Measurements from ENCODE around the gene PLCB3.

The PLCB3 gene

DNA sequence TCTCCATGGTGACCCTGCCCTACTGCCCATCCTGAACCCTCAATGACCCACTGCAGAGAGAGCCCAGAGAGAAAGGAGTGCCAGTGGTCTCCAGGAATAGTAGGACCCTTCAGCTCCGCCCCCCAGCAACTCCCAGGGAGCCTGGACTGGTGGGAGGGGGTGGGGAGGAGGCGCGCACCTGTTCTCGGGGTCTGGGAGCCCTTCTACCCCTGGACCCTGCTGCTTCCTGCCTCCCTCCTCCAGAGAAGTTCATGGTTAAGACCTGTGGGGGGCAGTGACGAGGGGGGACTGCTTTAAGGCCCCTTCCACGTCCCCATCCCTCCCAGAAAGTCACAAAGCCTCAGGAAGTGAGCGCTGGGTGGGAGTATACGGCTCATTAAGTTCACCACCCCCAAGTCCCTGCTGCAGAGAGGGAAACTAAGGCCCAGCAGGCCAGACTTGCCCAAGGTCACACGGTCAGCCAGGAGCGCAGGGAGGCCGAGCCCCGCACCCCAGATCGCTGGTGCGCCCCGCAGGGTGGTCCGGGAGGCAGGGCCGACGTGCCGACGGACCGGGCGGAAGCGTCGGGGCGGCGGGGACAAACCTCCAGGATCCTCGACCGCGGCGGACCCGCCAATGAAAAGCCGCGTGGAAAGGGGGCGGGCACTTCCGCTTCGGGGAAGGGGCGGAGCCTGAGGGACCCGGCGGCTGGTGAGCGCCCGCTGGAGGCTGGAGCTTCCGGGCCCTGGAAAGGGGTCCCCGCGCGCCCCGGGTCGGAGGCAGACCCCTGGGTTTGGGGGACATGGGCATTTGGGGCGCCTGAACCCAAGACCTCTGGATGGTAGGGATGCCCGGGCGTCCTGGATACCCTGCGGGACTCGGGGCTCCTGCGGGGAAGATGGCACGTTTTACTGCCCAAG, 25.5 kb upstream of the PLCB3 start, which contains the start of the genes NUDT22 and TRPT1:
Gene NUDT22, plus strand, starts transcription at position 667 of the 899 bp plus-strand sequence. CDS start 379 bp downstream, outside the sequence.
Gene TRPT1, minus strand, starts transcription at position 579 of the 899 bp plus-strand sequence. Its CDS starts 326 bp downstream, at position 253.
- TF ChIP-seq, protein P1, sequence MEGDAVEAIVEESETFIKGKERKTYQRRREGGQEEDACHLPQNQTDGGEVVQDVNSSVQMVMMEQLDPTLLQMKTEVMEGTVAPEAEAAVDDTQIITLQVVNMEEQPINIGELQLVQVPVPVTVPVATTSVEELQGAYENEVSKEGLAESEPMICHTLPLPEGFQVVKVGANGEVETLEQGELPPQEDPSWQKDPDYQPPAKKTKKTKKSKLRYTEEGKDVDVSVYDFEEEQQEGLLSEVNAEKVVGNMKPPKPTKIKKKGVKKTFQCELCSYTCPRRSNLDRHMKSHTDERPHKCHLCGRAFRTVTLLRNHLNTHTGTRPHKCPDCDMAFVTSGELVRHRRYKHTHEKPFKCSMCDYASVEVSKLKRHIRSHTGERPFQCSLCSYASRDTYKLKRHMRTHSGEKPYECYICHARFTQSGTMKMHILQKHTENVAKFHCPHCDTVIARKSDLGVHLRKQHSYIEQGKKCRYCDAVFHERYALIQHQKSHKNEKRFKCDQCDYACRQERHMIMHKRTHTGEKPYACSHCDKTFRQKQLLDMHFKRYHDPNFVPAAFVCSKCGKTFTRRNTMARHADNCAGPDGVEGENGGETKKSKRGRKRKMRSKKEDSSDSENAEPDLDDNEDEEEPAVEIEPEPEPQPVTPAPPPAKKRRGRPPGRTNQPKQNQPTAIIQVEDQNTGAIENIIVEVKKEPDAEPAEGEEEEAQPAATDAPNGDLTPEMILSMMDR (IDR thresholded peaks at IDR 0.05; ENCODE audit: control insufficient read depth, insufficient read depth, low read depth, low read length, missing control alignments), result peak; percentile 38
- H3K4me3 ChIP-seq (ENCODE audit: control insufficient read depth, low read depth, low read length), result peak within 1 kb of the TSS; percentile 87
- no peak for DNase-seq (ENCODE audit: low read depth)

DNA sequence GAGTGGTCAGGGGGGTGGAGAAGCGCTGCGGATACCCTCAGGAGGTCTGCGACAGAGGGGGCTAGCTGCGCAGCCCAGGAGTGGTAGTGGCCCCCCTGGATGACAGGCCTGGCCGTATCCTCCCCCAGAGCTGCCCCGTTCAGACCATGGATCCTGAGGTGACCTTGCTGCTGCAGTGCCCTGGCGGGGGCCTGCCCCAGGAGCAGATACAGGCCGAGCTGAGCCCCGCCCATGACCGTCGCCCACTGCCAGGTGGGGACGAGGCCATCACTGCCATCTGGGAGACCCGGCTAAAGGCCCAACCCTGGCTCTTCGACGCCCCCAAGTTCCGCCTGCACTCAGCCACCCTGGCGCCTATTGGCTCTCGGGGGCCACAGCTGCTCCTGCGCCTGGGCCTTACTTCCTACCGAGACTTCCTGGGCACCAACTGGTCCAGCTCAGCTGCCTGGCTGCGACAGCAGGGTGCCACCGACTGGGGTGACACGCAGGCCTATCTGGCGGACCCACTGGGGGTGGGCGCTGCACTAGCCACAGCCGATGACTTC, 24.8 kb upstream of the PLCB3 start:
- no peak for DNase-seq (ENCODE audit: low read depth)
- H3K4me3 ChIP-seq (ENCODE audit: control insufficient read depth, low read depth, low read length), result peak overlapping the region; percentile 87
- TF ChIP-seq, protein P1 (IDR thresholded peaks at IDR 0.05; ENCODE audit: control insufficient read depth, insufficient read depth, low read depth, low read length, missing control alignments), result no peak

DNA sequence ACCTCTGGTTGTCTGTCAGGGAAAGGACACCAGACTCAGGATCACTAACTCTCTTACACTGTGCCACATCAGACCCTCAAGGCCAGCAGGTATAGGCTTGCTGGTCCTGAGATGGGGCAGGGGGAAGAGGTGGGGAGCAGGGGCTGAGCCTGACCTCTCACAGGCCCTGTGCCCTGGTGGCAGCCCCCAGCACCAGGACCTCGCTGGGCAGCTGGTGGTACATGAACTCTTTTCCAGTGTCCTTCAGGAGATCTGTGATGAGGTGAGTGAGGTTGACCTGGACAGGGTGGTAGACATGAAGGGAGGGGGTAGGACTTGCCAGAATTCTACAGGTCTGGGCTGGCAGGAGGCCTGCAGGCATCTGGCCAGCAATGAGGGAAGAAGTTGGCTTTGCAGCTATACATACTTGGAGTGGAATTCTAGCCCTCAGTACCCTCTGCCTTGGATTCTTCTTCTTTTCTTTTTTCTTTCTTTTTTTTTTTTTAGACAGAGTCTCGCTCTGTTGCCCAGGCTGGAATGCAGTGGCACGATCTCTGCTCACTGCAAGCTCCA, 23.8 kb upstream of the PLCB3 start:
- no peak for DNase-seq (ENCODE audit: low read depth)
- TF ChIP-seq, protein P1 (IDR thresholded peaks at IDR 0.05; ENCODE audit: control insufficient read depth, insufficient read depth, low read depth, low read length, missing control alignments), result no peak
- peak overlapping the region; percentile 87 for H3K4me3 ChIP-seq (ENCODE audit: control insufficient read depth, low read depth, low read length)

DNA sequence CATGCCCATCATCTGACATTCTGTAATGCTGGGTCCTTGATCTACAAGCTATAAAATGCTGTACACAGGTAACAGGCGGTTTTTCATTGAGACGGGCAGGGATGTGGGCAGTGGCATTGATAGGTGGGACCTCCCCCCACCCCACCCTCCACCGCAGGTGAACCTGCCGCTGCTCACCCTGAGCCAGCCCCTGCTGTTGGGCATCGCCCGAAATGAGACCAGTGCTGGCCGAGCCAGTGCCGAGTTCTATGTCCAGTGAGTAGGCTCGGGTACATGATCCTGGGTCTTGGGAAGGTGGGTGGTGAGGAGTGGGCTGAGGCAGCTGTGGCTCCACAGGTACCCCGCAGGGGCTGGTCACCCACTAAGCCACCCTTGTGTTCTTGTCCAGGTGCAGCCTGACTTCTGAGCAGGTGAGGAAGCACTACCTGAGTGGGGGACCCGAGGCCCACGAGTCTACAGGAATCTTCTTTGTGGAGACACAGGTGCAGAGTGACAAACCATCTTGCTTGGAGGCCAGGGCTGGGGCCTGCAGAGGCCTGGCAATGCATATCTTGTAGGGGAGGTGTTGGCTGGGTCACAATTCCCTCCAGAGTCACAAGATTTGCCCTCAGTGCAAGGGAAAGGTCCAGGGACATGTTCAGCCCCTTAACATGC, 22.1 kb upstream of the PLCB3 start:
- DNase-seq (ENCODE audit: low read depth), result no peak
- TF ChIP-seq, protein P1 (IDR thresholded peaks at IDR 0.05; ENCODE audit: control insufficient read depth, insufficient read depth, low read depth, low read length, missing control alignments), result no peak
- H3K4me3 ChIP-seq (ENCODE audit: control insufficient read depth, low read depth, low read length), result no peak overlapping the region

DNA sequence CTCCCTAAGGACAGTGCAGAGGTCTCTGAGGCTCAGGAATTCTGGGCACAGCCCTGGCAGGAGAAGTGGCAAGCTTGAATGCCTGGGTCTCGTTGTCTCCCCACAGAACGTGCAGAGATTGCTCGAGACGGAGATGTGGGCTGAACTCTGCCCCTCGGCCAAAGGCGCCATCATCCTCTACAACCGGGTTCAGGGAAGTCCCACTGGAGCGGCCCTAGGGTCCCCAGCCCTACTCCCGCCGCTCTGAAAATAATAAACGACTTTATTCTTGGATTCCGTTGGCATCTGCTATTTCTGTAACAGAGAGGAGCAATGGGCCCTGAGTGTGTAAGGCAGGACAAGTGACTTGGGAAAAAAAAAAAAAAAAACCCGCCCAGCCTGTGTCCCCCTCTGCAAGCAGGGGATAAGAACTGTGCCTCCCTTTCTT, 21.6 kb upstream of the PLCB3 start:
- TF ChIP-seq, protein P1 (IDR thresholded peaks at IDR 0.05; ENCODE audit: control insufficient read depth, insufficient read depth, low read depth, low read length, missing control alignments), result no peak
- no peak for DNase-seq (ENCODE audit: low read depth)
- peak overlapping the region; percentile 96 for H3K4me3 ChIP-seq (ENCODE audit: control insufficient read depth, low read depth, low read length)
